Activated naive CD8-positive, alpha-beta T cell treated with anti-CD3 and anti-CD28 coated beads, Interleukin-2, amount 50 U/mL, for 24 hours (primary cell): Measurements from ENCODE around the gene PRIM2.
"Not testable (repeated sequence)": the region's sequence is repeated elsewhere in the genome, so short reads cannot be mapped to it uniquely, and the experiment has no call there.

Source experiments
- ATAC-seq: fragments of 150-1000 bp; cut with Tn5 transposase; one replicate; pipeline ENCODE4 v1.10.0; 2021
- DNase-seq: peaks from one replicate; pipeline ENCODE4 v3.0.0; 2021
- H3K27ac Mint-ChIP-seq: one replicate; pipeline ENCODE4 v1.8.0; 2021; ENCODE audit warnings: mild to moderate bottlenecking, mixed read lengths
- H3K27me3 Mint-ChIP-seq: one replicate; pipeline ENCODE4 v1.8.0; 2021; ENCODE audit warnings: mixed read lengths
- H3K36me3 Mint-ChIP-seq: one replicate; pipeline ENCODE4 v1.8.0; 2021; ENCODE audit warnings: low read depth, mixed read lengths
- H3K4me1 Mint-ChIP-seq: one replicate; pipeline ENCODE4 v1.8.0; 2021; ENCODE audit warnings: mixed read lengths
- H3K4me3 Mint-ChIP-seq: one replicate; pipeline ENCODE4 v1.8.0; 2021; ENCODE audit warnings: mild to moderate bottlenecking, moderate library complexity, mixed read lengths
- H3K9me3 Mint-ChIP-seq: one replicate; pipeline ENCODE4 v1.8.0; 2021; ENCODE audit warnings: mixed read lengths

PRIM2 gene

DNA sequence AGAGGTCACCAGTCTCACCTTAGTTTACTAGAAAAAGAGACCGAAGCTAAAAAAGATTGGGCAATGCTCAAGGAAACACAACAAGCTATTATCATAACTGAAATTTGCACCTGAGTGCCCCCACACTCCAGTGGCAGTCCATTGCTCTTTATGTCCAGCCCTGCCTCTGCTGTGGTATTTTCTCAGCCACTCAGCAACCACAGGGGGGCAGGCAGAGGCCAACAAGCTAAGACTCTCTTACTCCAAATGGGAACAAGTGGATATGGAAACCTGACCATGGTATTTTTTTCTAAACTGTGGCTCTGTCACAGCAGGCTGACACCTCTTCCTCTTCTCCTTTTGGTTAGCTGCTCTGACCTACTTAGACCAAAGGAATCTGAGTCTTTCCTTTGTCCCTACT is 355.9 kb downstream of the PRIM2 start:
- not testable (repeated sequence) for H3K27me3 Mint-ChIP-seq, H3K4me3 Mint-ChIP-seq, H3K9me3 Mint-ChIP-seq, ATAC-seq, DNase-seq, H3K27ac Mint-ChIP-seq, H3K36me3 Mint-ChIP-seq, H3K4me1 Mint-ChIP-seq

DNA sequence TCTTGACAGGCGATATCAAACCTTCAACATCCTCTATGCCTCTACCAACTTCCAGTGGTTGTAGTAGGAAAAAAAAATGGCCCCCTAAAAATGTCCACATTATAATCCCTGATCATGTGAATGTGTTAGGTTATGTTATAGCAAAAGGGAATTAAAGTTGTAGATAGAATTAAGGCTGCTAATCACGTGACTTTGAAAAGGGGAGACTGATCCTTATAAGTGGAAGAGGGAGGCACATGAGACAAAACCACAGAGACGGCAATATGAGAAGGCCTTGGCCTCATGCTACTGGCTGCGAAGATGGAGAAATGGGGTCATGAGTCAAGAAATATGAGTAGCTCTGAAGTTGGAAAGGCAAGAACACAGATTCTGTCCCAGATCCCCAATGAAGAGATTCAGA is 358.0 kb downstream of the PRIM2 start:
- H3K27ac Mint-ChIP-seq, H3K4me3 Mint-ChIP-seq, ATAC-seq, DNase-seq, H3K36me3 Mint-ChIP-seq, H3K4me1 Mint-ChIP-seq, H3K9me3 Mint-ChIP-seq: not testable (repeated sequence)
- H3K27me3 Mint-ChIP-seq, result peaks cover 10% of the 10 kb centered on the region

- H3K9me3 Mint-ChIP-seq, H3K27ac Mint-ChIP-seq, ATAC-seq, H3K27me3 Mint-ChIP-seq, DNase-seq, H3K4me3 Mint-ChIP-seq, H3K4me1 Mint-ChIP-seq, H3K36me3 Mint-ChIP-seq: not testable (repeated sequence)
Observed at GRCh38 chr6:57696382-57696781, 379.0 kb downstream of the PRIM2 start.
